ENCODE measurements around the gene HDLBP. TPM values are rescaled to one million over a fixed set of nuclear protein-coding genes. Genes with fewer than 3 reads are reported as not detected.

The HDLBP gene
- total and polyA plus RNA-seq, 10 of the 15 experiments (the other 5 are each of a cell fraction or from before 2014, with no cell fraction given) = 19.5 to 383 (median 249) TPM

- Histone ChIP-seq H3K9ac (ENCODE audit: control insufficient read depth, insufficient read depth, low read length) (no peak overlapping the region), H4K20me1 (ENCODE audit: control insufficient read depth, insufficient read depth) (no peaks in the 10 kb centered on the region; the same call in 1 of the 2 replicates)
- 91% methylated on average over 8 of the region's 8 CpGs for WGBS (ENCODE audit: insufficient coverage, insufficient replicate concordance, low lambda C conversion rate, missing lambda C conversion rate)
- TF ChIP-seq TAF1 (IDR thresholded peaks at IDR 0.05; ENCODE audit: borderline replicate concordance, low read depth, low read length) (no peak), ATF2 (IDR thresholded peaks at IDR 0.05; ENCODE audit: low read length) (no peak), CHD1 (IDR thresholded peaks at IDR 0.05; ENCODE audit: low read depth, low read length) (no peak), BCLAF1 (IDR thresholded peaks at IDR 0.05) (no peak), PKNOX1 (IDR thresholded peaks at IDR 0.05) (no peak), BRCA1 (IDR thresholded peaks at IDR 0.05; ENCODE audit: low read depth, low read length) (no peak), SMARCA5 (IDR thresholded peaks at IDR 0.05) (no peak), ZSCAN29 (IDR thresholded peaks at IDR 0.05) (no peak), POLR2A (IDR thresholded peaks at IDR 0.05; ENCODE audit: low read depth, low read length) (no peak), ZBTB4 (CRISPR knock-in tag; IDR thresholded peaks at IDR 0.05) (no peak), E4F1 (IDR thresholded peaks at IDR 0.05; ENCODE audit: borderline replicate concordance, partially characterized antibody) (no peak), STAT3 (IDR thresholded peaks at IDR 0.05; ENCODE audit: low read depth, low read length) (no peak), NR2C2 (IDR thresholded peaks at IDR 0.05; ENCODE audit: borderline replicate concordance, control insufficient read depth, insufficient read length, low read depth) (no peak)
These were observed 4.9 kb upstream of the HDLBP start for GRCh38 chr2:241320394-241320793.

More at GRCh38 chr2:241320394-241320793, 4.9 kb upstream of the HDLBP start:
- ChIA-PET SMC1A (ENCODE audit: uncharacterized antibody, unreplicated experiment) (interaction anchor here (0.7 to 3.7 kb wide), 7 partner anchors 8 to 71 kb away, joined by 3 to 15 read pairs (median 7); no protein-coding TSS in a partner anchor), CTCF (interaction anchor here (0.8 to 3.6 kb wide), 5 partner anchors 12 to 225 kb away, joined by 3 to 23 read pairs (median 7); no protein-coding TSS in a partner anchor), RAD21 (ENCODE audit: unreplicated experiment) (interaction anchor here (0.9 to 2.8 kb wide), 6 partner anchors 9 to 71 kb away, joined by 3 to 13 read pairs (median 4); no protein-coding TSS in a partner anchor), POLR2A (interaction anchor here (1.0 to 1.8 kb wide), 4 partner anchors 9 to 58 kb away, joined by 3 to 6 read pairs (median 4); no protein-coding TSS in a partner anchor)
- in situ Hi-C loops (cut with MboI) = no loop called here
- H3K4me1 ChIP-seq (ENCODE audit: control insufficient read depth, insufficient read depth, low read length) = peaks cover 29% of the 10 kb centered on the region
- H3K27me3 ChIP-seq (replicated peaks in 1 of 2; ENCODE audit: control insufficient read depth in 2 of 2, insufficient read depth in 2 of 2, low read length in 1 of 2) = no peaks in the 10 kb centered on the region
- H2AFZ ChIP-seq (ENCODE audit: control insufficient read depth, low read depth, low read length) = no peak overlapping the region
- intact Hi-C loops (cut with micrococcal nuclease; ENCODE audit: unreplicated experiment) = no loop called here
- peaks cover 94% of the 10 kb centered on the region for H3K79me2 ChIP-seq (ENCODE audit: control insufficient read depth, insufficient read depth, low read length)
- H3K4me3 ChIP-seq = peak overlapping the region; percentile 63; the same call in 1 of the 2 replicates
- DNase-seq (ENCODE audit: low read depth, low spot score) (no peak), FAIRE-seq (no peak), ATAC-seq (no peak)
- no peak overlapping the region for H3K27ac ChIP-seq (ENCODE audit: control insufficient read depth, insufficient read depth)
- H3K4me2 ChIP-seq (ENCODE audit: control insufficient read depth, insufficient read depth) = peak overlapping the region; percentile 46
- no peaks in the 10 kb centered on the region for H3K36me3 ChIP-seq (ENCODE audit: control insufficient read depth in 2 of 2, insufficient read depth in 2 of 2, low read length in 1 of 2)
- BruUV-seq (replicated peaks) = no TSS peak
- H3K9me3 ChIP-seq (replicated peaks; ENCODE audit: control insufficient read depth, insufficient read depth, low read length) = no peaks in the 10 kb centered on the region

Measured in GM12878 (cell line).